ENCODE data around the gene PDX1.

DNA sequence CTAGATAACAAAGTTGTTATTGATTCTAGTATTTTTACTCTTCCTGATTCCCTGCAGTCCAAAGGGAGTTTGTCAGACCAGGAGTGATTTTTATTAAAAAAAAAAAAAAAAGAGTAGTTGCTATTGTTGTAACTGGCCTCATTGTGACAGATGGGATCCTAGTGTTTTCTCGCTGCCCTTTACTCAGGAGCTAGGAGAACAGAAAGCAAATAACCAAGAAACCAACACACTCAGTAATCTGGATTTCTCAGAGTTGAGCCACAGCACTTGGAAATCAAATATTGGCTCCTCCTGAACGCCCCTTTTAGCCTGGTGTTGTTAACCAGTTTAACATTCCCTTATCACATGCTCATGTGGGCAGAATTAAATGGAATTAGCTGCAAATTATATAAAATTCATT, 8.3 kb upstream of the PDX1 start:
- TF ChIP-seq, protein P1, sequence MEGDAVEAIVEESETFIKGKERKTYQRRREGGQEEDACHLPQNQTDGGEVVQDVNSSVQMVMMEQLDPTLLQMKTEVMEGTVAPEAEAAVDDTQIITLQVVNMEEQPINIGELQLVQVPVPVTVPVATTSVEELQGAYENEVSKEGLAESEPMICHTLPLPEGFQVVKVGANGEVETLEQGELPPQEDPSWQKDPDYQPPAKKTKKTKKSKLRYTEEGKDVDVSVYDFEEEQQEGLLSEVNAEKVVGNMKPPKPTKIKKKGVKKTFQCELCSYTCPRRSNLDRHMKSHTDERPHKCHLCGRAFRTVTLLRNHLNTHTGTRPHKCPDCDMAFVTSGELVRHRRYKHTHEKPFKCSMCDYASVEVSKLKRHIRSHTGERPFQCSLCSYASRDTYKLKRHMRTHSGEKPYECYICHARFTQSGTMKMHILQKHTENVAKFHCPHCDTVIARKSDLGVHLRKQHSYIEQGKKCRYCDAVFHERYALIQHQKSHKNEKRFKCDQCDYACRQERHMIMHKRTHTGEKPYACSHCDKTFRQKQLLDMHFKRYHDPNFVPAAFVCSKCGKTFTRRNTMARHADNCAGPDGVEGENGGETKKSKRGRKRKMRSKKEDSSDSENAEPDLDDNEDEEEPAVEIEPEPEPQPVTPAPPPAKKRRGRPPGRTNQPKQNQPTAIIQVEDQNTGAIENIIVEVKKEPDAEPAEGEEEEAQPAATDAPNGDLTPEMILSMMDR (conservative IDR thresholded peaks at IDR 0.05), result no peak
- TF ChIP-seq ZFX (IDR thresholded peaks at IDR 0.05), result no peak
